EL (cell line): Measurements from ENCODE around the gene PLD1.
"Not testable (repeated sequence)": the region's sequence is repeated elsewhere in the genome, so short reads cannot be mapped to it uniquely, and the experiment has no call there.

Experiments used
- DNase-seq: peaks from one replicate; pipeline ENCODE4 v3.0.0-alpha.2; 2016

The PLD1 gene

GRCh38 chr3:171694888-171695287 lies 115.4 kb downstream of the PLD1 start:
- DNase-seq = no peak

GRCh38 chr3:171692551-171692950 lies 117.7 kb downstream of the PLD1 start:
- DNase-seq = not testable (repeated sequence)

- no peak for DNase-seq
Measured at GRCh38 chr3:171691485-171691884, 118.8 kb downstream of the PLD1 start.

- DNase-seq = no peak
Measured at GRCh38 chr3:171690281-171690680, 120.0 kb downstream of the PLD1 start.

- no peak for DNase-seq
Measured at GRCh38 chr3:171688593-171688992, 121.7 kb downstream of the PLD1 start.

- no peak for DNase-seq
Measured at GRCh38 chr3:171688002-171688401, 122.3 kb downstream of the PLD1 start.

- no peak for DNase-seq
Measured at GRCh38 chr3:171687581-171687980, 122.7 kb downstream of the PLD1 start.

GRCh38 chr3:171687064-171687463 lies 123.2 kb downstream of the PLD1 start:
- no peak for DNase-seq

GRCh38 chr3:171685116-171685895 lies 125.0 kb downstream of the PLD1 start:
- DNase-seq = peak; percentile 22

- DNase-seq = no peak
Measured at GRCh38 chr3:171684221-171684620, 126.1 kb downstream of the PLD1 start.

GRCh38 chr3:171682743-171683142 lies 127.5 kb downstream of the PLD1 start:
- DNase-seq = no peak

GRCh38 chr3:171680726-171681411 lies 129.4 kb downstream of the PLD1 start:
- DNase-seq = no peak

GRCh38 chr3:171678971-171679492 lies 131.3 kb downstream of the PLD1 start:
- DNase-seq = no peak

- DNase-seq = no peak
Measured at GRCh38 chr3:171677706-171678105, 132.6 kb downstream of the PLD1 start.

GRCh38 chr3:171676601-171677175 lies 133.6 kb downstream of the PLD1 start:
- DNase-seq = no peak

GRCh38 chr3:171673951-171674350 lies 136.3 kb downstream of the PLD1 start:
- DNase-seq = no peak

- no peak for DNase-seq
Measured at GRCh38 chr3:171672538-171672937, 137.7 kb downstream of the PLD1 start.

- DNase-seq = no peak
Measured at GRCh38 chr3:171672124-171672523, 138.2 kb downstream of the PLD1 start.

GRCh38 chr3:171671709-171672108 lies 138.6 kb downstream of the PLD1 start:
- no peak for DNase-seq

- no peak for DNase-seq
Measured at GRCh38 chr3:171666516-171666915, 143.8 kb downstream of the PLD1 start.

- DNase-seq = no peak
Measured at GRCh38 chr3:171663805-171664204, 146.5 kb downstream of the PLD1 start.

- no peak for DNase-seq
Measured at GRCh38 chr3:171661484-171661883, 148.8 kb downstream of the PLD1 start.

- DNase-seq = peak; percentile 4
Measured at GRCh38 chr3:171660188-171660587, 150.1 kb downstream of the PLD1 start.

- DNase-seq = peak; percentile 27
Measured at GRCh38 chr3:171658841-171659240, 151.4 kb downstream of the PLD1 start.
